ENCODE data around the gene LRRC75B.

LRRC75B gene

DNA sequence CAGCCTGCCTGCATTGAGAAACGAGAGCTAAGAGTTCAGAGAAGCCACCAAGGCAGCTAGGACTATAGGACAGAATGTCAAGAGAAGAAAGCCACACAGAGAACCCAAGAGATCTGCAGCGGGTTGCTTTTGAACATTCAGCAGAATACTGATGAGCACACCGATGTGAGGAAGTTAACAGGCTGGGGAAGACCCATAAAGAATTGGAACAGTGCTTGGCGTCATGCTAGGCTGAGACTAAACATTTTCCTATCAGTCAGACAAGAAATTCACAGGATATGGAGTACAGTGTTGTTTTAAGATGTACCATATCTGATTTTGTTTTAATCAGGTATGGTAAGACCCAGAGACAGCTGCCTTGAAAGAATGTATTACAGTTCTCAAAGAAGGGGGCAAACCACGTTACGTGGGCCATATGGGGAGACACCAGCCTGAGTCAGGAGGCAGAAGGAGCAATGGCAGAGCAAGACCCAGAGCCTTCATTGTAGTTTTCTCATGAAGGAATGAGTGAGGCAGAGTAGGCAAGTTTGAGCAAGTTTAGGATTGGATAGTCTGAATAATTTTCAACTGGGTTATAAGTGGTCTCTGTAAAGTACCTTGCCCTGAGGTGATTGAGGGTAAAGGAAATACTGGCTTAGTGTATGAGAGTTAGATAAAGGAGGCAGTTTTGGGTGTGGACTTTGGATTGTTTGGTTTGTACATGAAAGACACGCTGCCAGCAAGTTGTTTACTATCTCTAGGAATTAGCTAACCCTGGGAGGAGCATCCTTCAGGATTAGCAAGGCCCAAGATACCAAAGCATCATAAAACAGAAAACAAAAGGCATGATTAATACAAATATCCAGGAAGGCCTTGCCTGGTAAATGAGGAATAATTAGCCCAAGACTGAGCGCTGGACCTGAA lies 14.3 kb downstream of the LRRC75B start (continued):
- TF ChIP-seq, protein P1, sequence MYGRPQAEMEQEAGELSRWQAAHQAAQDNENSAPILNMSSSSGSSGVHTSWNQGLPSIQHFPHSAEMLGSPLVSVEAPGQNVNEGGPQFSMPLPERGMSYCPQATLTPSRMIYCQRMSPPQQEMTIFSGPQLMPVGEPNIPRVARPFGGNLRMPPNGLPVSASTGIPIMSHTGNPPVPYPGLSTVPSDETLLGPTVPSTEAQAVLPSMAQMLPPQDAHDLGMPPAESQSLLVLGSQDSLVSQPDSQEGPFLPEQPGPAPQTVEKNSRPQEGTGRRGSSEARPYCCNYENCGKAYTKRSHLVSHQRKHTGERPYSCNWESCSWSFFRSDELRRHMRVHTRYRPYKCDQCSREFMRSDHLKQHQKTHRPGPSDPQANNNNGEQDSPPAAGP (tag by site-specific recombination; IDR thresholded peaks at IDR 0.05): peak; percentile 56; the same call in 1 of the 2 replicates
- TF ChIP-seq ZNF843 (tag by site-specific recombination; IDR thresholded peaks at IDR 0.05) (peak; percentile 78), ZEB2 (tag by site-specific recombination; IDR thresholded peaks at IDR 0.05) (peak; percentile 79), ZNF10 (tag by site-specific recombination; IDR thresholded peaks at IDR 0.05) (no peak), ZNF366 (tag by site-specific recombination; conservative IDR thresholded peaks at IDR 0.05) (peak; percentile 51; the same call in 1 of the 2 replicates), ZNF132 (tag by site-specific recombination; IDR thresholded peaks at IDR 0.05; ENCODE audit: borderline replicate concordance) (no peak), ZNF561 (tag by site-specific recombination; IDR thresholded peaks at IDR 0.05; ENCODE audit: borderline replicate concordance) (peak; percentile 64; the same call in 1 of the 2 replicates), HOXC10 (CRISPR knock-in tag; IDR thresholded peaks at IDR 0.05) (no peak), ZNF23 (tag by site-specific recombination; IDR thresholded peaks at IDR 0.05; ENCODE audit: borderline replicate concordance) (no peak), OSR2 (tag by site-specific recombination; IDR thresholded peaks at IDR 0.05) (peak; percentile 92), ZBTB8A (tag by site-specific recombination; IDR thresholded peaks at IDR 0.05) (peak; percentile 47), GLI2 (tag by site-specific recombination; IDR thresholded peaks at IDR 0.05; ENCODE audit: borderline replicate concordance, low read depth) (peak; percentile 76; the same call in 1 of the 2 replicates), ZNF629 (tag by site-specific recombination; IDR thresholded peaks at IDR 0.05) (peak; percentile 69), KLF8 (tag by site-specific recombination; IDR thresholded peaks at IDR 0.05) (0 out of 2 replicates have a peak, but pooled peaks have one; percentile 20), GLI4 (tag by site-specific recombination; IDR thresholded peaks at IDR 0.05) (no peak), FEZF1 (tag by site-specific recombination; IDR thresholded peaks at IDR 0.05) (peak; percentile 86), ZNF600 (tag by site-specific recombination; IDR thresholded peaks at IDR 0.05) (peak; percentile 89), ZNF174 (tag by site-specific recombination; IDR thresholded peaks at IDR 0.05) (no peak), ZBTB20 (tag by site-specific recombination; IDR thresholded peaks at IDR 0.05) (peak; percentile 45; the same call in 1 of the 2 replicates), ZNF776 (tag by site-specific recombination; IDR thresholded peaks at IDR 0.05; ENCODE audit: borderline replicate concordance) (no peak), ZBTB17 (tag by site-specific recombination; IDR thresholded peaks at IDR 0.05) (peak; percentile 78), TRIM28 (IDR thresholded peaks at IDR 0.05; ENCODE audit: borderline replicate concordance, low read length) (peak; percentile 87), KLF7 (tag by site-specific recombination; IDR thresholded peaks at IDR 0.05; ENCODE audit: borderline replicate concordance) (peak; percentile 88; the same call in 1 of the 2 replicates)
- TF ChIP-seq, protein P2, sequence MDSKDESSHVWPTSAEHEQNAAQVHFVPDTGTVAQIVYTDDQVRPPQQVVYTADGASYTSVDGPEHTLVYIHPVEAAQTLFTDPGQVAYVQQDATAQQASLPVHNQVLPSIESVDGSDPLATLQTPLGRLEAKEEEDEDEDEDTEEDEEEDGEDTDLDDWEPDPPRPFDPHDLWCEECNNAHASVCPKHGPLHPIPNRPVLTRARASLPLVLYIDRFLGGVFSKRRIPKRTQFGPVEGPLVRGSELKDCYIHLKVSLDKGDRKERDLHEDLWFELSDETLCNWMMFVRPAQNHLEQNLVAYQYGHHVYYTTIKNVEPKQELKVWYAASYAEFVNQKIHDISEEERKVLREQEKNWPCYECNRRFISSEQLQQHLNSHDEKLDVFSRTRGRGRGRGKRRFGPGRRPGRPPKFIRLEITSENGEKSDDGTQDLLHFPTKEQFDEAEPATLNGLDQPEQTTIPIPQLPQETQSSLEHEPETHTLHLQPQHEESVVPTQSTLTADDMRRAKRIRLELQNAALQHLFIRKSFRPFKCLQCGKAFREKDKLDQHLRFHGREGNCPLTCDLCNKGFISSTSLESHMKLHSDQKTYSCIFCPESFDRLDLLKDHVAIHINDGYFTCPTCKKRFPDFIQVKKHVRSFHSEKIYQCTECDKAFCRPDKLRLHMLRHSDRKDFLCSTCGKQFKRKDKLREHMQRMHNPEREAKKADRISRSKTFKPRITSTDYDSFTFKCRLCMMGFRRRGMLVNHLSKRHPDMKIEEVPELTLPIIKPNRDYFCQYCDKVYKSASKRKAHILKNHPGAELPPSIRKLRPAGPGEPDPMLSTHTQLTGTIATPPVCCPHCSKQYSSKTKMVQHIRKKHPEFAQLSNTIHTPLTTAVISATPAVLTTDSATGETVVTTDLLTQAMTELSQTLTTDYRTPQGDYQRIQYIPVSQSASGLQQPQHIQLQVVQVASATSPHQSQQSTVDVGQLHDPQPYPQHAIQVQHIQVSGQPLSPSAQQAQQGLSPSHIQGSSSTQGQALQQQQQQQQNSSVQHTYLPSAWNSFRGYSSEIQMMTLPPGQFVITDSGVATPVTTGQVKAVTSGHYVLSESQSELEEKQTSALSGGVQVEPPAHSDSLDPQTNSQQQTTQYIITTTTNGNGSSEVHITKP (tag by site-specific recombination; IDR thresholded peaks at IDR 0.05): peak; percentile 81
- TF ChIP-seq, protein P3, sequence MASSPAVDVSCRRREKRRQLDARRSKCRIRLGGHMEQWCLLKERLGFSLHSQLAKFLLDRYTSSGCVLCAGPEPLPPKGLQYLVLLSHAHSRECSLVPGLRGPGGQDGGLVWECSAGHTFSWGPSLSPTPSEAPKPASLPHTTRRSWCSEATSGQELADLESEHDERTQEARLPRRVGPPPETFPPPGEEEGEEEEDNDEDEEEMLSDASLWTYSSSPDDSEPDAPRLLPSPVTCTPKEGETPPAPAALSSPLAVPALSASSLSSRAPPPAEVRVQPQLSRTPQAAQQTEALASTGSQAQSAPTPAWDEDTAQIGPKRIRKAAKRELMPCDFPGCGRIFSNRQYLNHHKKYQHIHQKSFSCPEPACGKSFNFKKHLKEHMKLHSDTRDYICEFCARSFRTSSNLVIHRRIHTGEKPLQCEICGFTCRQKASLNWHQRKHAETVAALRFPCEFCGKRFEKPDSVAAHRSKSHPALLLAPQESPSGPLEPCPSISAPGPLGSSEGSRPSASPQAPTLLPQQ (tag by site-specific recombination; IDR thresholded peaks at IDR 0.05): peak; percentile 45; the same call in 1 of the 2 replicates
- TF ChIP-seq, protein P4, sequence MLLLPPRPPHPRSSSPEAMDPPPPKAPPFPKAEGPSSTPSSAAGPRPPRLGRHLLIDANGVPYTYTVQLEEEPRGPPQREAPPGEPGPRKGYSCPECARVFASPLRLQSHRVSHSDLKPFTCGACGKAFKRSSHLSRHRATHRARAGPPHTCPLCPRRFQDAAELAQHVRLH (tag by site-specific recombination; IDR thresholded peaks at IDR 0.05): peak; percentile 51; the same call in 1 of the 2 replicates
- TF ChIP-seq, protein P5, sequence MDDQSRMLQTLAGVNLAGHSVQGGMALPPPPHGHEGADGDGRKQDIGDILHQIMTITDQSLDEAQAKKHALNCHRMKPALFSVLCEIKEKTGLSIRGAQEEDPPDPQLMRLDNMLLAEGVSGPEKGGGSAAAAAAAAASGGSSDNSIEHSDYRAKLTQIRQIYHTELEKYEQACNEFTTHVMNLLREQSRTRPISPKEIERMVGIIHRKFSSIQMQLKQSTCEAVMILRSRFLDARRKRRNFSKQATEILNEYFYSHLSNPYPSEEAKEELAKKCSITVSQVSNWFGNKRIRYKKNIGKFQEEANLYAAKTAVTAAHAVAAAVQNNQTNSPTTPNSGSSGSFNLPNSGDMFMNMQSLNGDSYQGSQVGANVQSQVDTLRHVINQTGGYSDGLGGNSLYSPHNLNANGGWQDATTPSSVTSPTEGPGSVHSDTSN (CRISPR knock-in tag; IDR thresholded peaks at IDR 0.05): no peak
- TF ChIP-seq, protein P6, sequence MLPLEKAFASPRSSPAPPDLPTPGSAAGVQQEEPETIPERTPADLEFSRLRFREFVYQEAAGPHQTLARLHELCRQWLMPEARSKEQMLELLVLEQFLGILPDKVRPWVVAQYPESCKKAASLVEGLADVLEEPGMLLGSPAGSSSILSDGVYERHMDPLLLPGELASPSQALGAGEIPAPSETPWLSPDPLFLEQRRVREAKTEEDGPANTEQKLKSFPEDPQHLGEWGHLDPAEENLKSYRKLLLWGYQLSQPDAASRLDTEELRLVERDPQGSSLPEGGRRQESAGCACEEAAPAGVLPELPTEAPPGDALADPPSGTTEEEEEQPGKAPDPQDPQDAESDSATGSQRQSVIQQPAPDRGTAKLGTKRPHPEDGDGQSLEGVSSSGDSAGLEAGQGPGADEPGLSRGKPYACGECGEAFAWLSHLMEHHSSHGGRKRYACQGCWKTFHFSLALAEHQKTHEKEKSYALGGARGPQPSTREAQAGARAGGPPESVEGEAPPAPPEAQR (tag by site-specific recombination; IDR thresholded peaks at IDR 0.05): no peak
- TF ChIP-seq, protein P7, sequence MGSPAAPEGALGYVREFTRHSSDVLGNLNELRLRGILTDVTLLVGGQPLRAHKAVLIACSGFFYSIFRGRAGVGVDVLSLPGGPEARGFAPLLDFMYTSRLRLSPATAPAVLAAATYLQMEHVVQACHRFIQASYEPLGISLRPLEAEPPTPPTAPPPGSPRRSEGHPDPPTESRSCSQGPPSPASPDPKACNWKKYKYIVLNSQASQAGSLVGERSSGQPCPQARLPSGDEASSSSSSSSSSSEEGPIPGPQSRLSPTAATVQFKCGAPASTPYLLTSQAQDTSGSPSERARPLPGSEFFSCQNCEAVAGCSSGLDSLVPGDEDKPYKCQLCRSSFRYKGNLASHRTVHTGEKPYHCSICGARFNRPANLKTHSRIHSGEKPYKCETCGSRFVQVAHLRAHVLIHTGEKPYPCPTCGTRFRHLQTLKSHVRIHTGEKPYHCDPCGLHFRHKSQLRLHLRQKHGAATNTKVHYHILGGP (tag by site-specific recombination; IDR thresholded peaks at IDR 0.05): peak; percentile 93

Measured in HEK293 (cell line).